ENCODE measurements around the gene PYCR2. TPM values are rescaled to one million over a fixed set of nuclear protein-coding genes. Genes with fewer than 3 reads are reported as not detected.
"Not testable (repeated sequence)": the region's sequence is repeated elsewhere in the genome, so short reads cannot be mapped to it uniquely, and the experiment has no call there.

PYCR2 gene
- 44.5 TPM for total RNA-seq (ENCODE audit: unreplicated experiment)
- long read RNA-seq, partial matches to known transcripts, result 0 of 5 reads
- long read RNA-seq, other reads (novel, unspliced or antisense), result 1 of 5 reads

GRCh38 chr1:225923692-225924555, at the start of gene PYCR2:
Gene PYCR2 (minus strand): TSS chr1:225924250. CDS start chr1:225924110, 140 bp downstream.
- Mint-ChIP-seq H3K27ac (ENCODE audit: unreplicated experiment) (peak within 1 kb of the TSS; percentile 93), H3K27me3 (ENCODE audit: unreplicated experiment) (peaks cover 3% of the 10 kb centered on the region), H3K9me3 (ENCODE audit: unreplicated experiment) (no peaks in the 10 kb centered on the region), H3K36me3 (ENCODE audit: low read depth, unreplicated experiment) (peaks cover 3% of the 10 kb centered on the region), H3K4me3 (ENCODE audit: unreplicated experiment) (peak within 1 kb of the TSS; percentile 95), H3K4me1 (ENCODE audit: unreplicated experiment) (peaks cover 21% of the 10 kb centered on the region)
- DNase-seq (ENCODE audit: low spot score), result peak; percentile 95
- TF ChIP-seq, protein P1, sequence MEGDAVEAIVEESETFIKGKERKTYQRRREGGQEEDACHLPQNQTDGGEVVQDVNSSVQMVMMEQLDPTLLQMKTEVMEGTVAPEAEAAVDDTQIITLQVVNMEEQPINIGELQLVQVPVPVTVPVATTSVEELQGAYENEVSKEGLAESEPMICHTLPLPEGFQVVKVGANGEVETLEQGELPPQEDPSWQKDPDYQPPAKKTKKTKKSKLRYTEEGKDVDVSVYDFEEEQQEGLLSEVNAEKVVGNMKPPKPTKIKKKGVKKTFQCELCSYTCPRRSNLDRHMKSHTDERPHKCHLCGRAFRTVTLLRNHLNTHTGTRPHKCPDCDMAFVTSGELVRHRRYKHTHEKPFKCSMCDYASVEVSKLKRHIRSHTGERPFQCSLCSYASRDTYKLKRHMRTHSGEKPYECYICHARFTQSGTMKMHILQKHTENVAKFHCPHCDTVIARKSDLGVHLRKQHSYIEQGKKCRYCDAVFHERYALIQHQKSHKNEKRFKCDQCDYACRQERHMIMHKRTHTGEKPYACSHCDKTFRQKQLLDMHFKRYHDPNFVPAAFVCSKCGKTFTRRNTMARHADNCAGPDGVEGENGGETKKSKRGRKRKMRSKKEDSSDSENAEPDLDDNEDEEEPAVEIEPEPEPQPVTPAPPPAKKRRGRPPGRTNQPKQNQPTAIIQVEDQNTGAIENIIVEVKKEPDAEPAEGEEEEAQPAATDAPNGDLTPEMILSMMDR (IDR thresholded peaks at IDR 0.05; ENCODE audit: unreplicated experiment), result no peak

- Mint-ChIP-seq H3K36me3 (ENCODE audit: low read depth, unreplicated experiment) (peaks cover 13% of the 10 kb centered on the region), H3K27me3 (ENCODE audit: unreplicated experiment) (peaks cover 3% of the 10 kb centered on the region), H3K9me3 (ENCODE audit: unreplicated experiment) (no peaks in the 10 kb centered on the region), H3K4me1 (ENCODE audit: unreplicated experiment) (no peaks in the 10 kb centered on the region), H3K4me3 (ENCODE audit: unreplicated experiment) (no peak overlapping the region), H3K27ac (ENCODE audit: unreplicated experiment) (no peak overlapping the region)
- TF ChIP-seq, protein P1 (IDR thresholded peaks at IDR 0.05; ENCODE audit: unreplicated experiment), result no peak
- DNase-seq (ENCODE audit: low spot score), result no peak
Measured at GRCh38 chr1:225973158-225973557, 49.1 kb upstream of the PYCR2 start.

DNA sequence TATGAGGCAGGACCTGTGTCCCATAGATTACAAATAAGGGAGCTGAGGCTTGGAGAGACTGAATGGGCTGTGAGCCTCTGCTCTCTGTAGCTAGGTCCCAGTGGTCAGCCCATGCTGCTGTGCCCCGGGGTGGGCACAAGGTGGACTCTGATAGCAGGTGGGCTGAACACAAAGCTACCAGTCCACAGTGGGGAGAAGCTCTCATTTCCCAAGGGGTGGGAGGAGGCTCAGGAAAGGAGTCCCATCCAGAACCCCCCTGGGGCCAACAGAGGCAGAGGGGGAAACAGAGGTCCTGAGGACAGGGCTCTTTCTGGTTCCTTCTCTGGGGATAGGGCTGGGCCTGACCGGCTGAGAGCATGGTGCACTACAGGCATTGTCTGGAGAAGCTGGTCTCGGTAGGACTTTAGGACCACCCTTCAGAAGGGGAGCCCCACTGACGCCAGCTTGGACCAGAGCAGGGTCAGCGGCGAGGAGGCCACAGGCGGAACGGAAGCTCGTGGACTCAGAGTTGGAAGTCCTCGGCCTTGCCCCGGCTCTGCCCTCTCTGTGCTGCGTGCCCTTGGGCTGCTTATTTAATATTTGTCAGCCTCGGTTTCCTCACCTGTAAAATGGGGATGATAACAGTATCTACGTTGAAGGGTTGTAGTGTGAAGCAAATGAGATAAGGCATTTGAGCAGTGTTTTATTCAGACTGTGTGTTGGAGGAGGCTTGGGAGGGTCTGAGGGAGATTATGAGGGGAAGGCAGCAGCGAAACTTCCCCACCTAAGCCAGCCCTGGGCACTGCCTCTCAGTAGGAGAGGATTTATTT, 48.5 kb upstream of the PYCR2 start:
- no peaks in the 10 kb centered on the region for H3K4me1 Mint-ChIP-seq (ENCODE audit: unreplicated experiment)
- DNase-seq (ENCODE audit: low spot score), result no peak
- no peaks in the 10 kb centered on the region for H3K9me3 Mint-ChIP-seq (ENCODE audit: unreplicated experiment)
- H3K36me3 Mint-ChIP-seq (ENCODE audit: low read depth, unreplicated experiment), result peaks cover 12% of the 10 kb centered on the region
- H3K27ac Mint-ChIP-seq (ENCODE audit: unreplicated experiment), result no peak overlapping the region
- no peak overlapping the region for H3K4me3 Mint-ChIP-seq (ENCODE audit: unreplicated experiment)
- H3K27me3 Mint-ChIP-seq (ENCODE audit: unreplicated experiment), result peaks cover 3% of the 10 kb centered on the region
- TF ChIP-seq, protein P1 (IDR thresholded peaks at IDR 0.05; ENCODE audit: unreplicated experiment), result no peak

GRCh38 chr1:225970592-225971157, 46.6 kb upstream of the PYCR2 start:
- H3K36me3 Mint-ChIP-seq (ENCODE audit: low read depth, unreplicated experiment); DNase-seq (ENCODE audit: low spot score); H3K27ac Mint-ChIP-seq (ENCODE audit: unreplicated experiment); H3K4me3 Mint-ChIP-seq (ENCODE audit: unreplicated experiment); H3K9me3 Mint-ChIP-seq (ENCODE audit: unreplicated experiment); H3K27me3 Mint-ChIP-seq (ENCODE audit: unreplicated experiment); H3K4me1 Mint-ChIP-seq (ENCODE audit: unreplicated experiment): not testable (repeated sequence)

DNA sequence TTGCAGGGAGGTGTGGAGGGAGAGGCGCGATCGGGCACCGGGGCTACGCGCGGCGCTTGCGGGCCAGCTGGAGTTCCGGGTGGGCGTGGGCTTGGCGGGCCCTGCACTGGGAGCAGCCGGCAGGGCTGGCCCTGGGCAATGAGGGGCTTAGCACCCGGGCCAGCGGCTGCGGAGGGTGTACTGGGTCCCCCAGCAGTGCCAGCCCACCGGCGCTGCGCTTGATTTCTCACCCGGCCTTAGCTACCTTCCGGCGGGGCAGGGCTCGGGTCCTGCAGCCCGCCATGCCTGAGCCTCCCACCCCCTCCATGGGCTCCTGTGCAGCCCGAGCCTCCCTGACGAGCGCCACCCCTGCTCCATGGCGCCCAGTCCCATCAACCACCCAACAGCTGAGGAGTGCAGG, 45.7 kb upstream of the PYCR2 start:
- not testable (repeated sequence) for H3K27ac Mint-ChIP-seq (ENCODE audit: unreplicated experiment); H3K36me3 Mint-ChIP-seq (ENCODE audit: low read depth, unreplicated experiment); H3K27me3 Mint-ChIP-seq (ENCODE audit: unreplicated experiment); H3K9me3 Mint-ChIP-seq (ENCODE audit: unreplicated experiment); H3K4me1 Mint-ChIP-seq (ENCODE audit: unreplicated experiment); DNase-seq (ENCODE audit: low spot score); H3K4me3 Mint-ChIP-seq (ENCODE audit: unreplicated experiment)

All from endothelial cell (in vitro differentiated cells).